ENCODE results near the gene OR5B21. TPM values are rescaled to one million over a fixed set of nuclear protein-coding genes. Genes with fewer than 3 reads are reported as not detected.

OR5B21 gene
- total and polyA plus RNA-seq, 10 of the 15 experiments (the other 5 are each of a cell fraction or from before 2014, with no cell fraction given), result 0.22 to 0.41 (median 0.22) TPM; not detected in 7

DNA sequence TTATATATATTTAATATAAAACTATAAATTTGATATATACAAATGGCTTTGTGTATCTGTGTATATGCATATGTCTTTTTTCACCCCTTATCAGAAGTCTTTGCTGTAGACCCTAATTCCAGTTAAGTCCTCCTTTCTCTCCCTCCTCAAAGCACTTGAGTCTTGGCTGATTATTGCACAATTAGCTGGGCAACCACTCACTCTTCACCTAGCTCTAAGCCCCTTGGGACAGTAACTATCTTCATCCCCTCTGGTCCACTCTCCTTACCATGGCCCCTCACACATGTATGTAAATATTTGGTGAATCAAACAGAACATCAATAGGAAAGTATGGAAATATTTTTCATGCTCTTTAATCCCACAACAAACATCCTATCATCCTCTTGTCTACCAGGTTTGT lies 909 bp upstream of the OR5B21 start:
- TF ChIP-seq SIX5 (IDR thresholded peaks at IDR 0.05; ENCODE audit: low read depth, low read length, severe bottlenecking) (no peak), HDAC2 (IDR thresholded peaks at IDR 0.05) (no peak), EZH2 (IDR thresholded peaks at IDR 0.05; ENCODE audit: borderline replicate concordance, control insufficient read depth, low read depth, low read length) (no peak), ZSCAN29 (IDR thresholded peaks at IDR 0.05) (no peak), JUNB (IDR thresholded peaks at IDR 0.05) (no peak), PML (IDR thresholded peaks at IDR 0.05; ENCODE audit: low read length) (no peak), CREM (IDR thresholded peaks at IDR 0.05; ENCODE audit: low read depth) (no peak), CEBPB (IDR thresholded peaks at IDR 0.05; ENCODE audit: borderline replicate concordance in 1 of 2, low read depth in 2 of 2, low read length in 2 of 2) (no peak), PAX8 (IDR thresholded peaks at IDR 0.05) (no peak), SMAD1 (IDR thresholded peaks at IDR 0.05; ENCODE audit: low read depth, partially characterized antibody) (no peak)
- TF ChIP-seq, protein P1, sequence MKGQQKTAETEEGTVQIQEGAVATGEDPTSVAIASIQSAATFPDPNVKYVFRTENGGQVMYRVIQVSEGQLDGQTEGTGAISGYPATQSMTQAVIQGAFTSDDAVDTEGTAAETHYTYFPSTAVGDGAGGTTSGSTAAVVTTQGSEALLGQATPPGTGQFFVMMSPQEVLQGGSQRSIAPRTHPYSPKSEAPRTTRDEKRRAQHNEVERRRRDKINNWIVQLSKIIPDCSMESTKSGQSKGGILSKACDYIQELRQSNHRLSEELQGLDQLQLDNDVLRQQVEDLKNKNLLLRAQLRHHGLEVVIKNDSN (IDR thresholded peaks at IDR 0.05; ENCODE audit: borderline replicate concordance, extremely low read length, insufficient read depth, low read depth, low read length), result no peak
- TF ChIP-seq, protein P2, sequence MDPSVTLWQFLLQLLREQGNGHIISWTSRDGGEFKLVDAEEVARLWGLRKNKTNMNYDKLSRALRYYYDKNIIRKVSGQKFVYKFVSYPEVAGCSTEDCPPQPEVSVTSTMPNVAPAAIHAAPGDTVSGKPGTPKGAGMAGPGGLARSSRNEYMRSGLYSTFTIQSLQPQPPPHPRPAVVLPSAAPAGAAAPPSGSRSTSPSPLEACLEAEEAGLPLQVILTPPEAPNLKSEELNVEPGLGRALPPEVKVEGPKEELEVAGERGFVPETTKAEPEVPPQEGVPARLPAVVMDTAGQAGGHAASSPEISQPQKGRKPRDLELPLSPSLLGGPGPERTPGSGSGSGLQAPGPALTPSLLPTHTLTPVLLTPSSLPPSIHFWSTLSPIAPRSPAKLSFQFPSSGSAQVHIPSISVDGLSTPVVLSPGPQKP (IDR thresholded peaks at IDR 0.05; ENCODE audit: low read depth, low read length), result no peak
- TF ChIP-seq, protein P3, sequence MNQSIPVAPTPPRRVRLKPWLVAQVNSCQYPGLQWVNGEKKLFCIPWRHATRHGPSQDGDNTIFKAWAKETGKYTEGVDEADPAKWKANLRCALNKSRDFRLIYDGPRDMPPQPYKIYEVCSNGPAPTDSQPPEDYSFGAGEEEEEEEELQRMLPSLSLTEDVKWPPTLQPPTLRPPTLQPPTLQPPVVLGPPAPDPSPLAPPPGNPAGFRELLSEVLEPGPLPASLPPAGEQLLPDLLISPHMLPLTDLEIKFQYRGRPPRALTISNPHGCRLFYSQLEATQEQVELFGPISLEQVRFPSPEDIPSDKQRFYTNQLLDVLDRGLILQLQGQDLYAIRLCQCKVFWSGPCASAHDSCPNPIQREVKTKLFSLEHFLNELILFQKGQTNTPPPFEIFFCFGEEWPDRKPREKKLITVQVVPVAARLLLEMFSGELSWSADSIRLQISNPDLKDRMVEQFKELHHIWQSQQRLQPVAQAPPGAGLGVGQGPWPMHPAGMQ (IDR thresholded peaks at IDR 0.05; ENCODE audit: borderline replicate concordance), result no peak
- TF ChIP-seq, protein P4, sequence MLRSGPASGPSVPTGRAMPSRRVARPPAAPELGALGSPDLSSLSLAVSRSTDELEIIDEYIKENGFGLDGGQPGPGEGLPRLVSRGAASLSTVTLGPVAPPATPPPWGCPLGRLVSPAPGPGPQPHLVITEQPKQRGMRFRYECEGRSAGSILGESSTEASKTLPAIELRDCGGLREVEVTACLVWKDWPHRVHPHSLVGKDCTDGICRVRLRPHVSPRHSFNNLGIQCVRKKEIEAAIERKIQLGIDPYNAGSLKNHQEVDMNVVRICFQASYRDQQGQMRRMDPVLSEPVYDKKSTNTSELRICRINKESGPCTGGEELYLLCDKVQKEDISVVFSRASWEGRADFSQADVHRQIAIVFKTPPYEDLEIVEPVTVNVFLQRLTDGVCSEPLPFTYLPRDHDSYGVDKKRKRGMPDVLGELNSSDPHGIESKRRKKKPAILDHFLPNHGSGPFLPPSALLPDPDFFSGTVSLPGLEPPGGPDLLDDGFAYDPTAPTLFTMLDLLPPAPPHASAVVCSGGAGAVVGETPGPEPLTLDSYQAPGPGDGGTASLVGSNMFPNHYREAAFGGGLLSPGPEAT (IDR thresholded peaks at IDR 0.05; ENCODE audit: low read depth), result no peak
- DNase-seq (ENCODE audit: low read depth, low spot score) (no peak), ATAC-seq (no peak), FAIRE-seq (no peak)
- Histone ChIP-seq H3K27ac (ENCODE audit: control insufficient read depth, insufficient read depth) (no peak overlapping the region), H3K9me3 (replicated peaks; ENCODE audit: control insufficient read depth, insufficient read depth, low read length) (no peaks in the 10 kb centered on the region; the same call in 2 of the 3 replicates), H3K9ac (ENCODE audit: control insufficient read depth, insufficient read depth, low read length) (no peak overlapping the region), H2AFZ (ENCODE audit: control insufficient read depth, low read depth, low read length) (no peak overlapping the region), H3K27me3 (replicated peaks in 1 of 2; ENCODE audit: control insufficient read depth in 2 of 2, insufficient read depth in 2 of 2, low read length in 1 of 2) (no peaks in the 10 kb centered on the region), H3K4me3 (no peak overlapping the region), H3K79me2 (ENCODE audit: control insufficient read depth, insufficient read depth, low read length) (no peaks in the 10 kb centered on the region), H3K4me1 (ENCODE audit: control insufficient read depth, insufficient read depth, low read length) (peaks cover 4% of the 10 kb centered on the region; the same call in 1 of the 2 replicates), H4K20me1 (ENCODE audit: control insufficient read depth, insufficient read depth) (no peaks in the 10 kb centered on the region), H3K36me3 (ENCODE audit: control insufficient read depth in 2 of 2, insufficient read depth in 2 of 2, low read length in 1 of 2) (no peaks in the 10 kb centered on the region), H3K4me2 (ENCODE audit: control insufficient read depth, insufficient read depth) (no peak overlapping the region)
- RAD21 ChIA-PET (ENCODE audit: unreplicated experiment), result interaction anchor here (1.1 to 2.1 kb wide), 5 partner anchors 12 to 119 kb away, joined by 3 to 13 read pairs (median 4); no protein-coding TSS in a partner anchor
- SMC1A ChIA-PET (ENCODE audit: uncharacterized antibody, unreplicated experiment), result interaction anchor here (0.9 to 8.8 kb wide), 7 partner anchors 9 to 745 kb away, joined by 3 to 98 read pairs (median 5); no protein-coding TSS in a partner anchor
- no TSS peak for BruUV-seq (replicated peaks)
- CTCF ChIA-PET, result interaction anchor here (0.9 to 11.7 kb wide), 5 partner anchors 13 to 710 kb away, joined by 3 to 88 read pairs (median 5); no protein-coding TSS in a partner anchor
- intact Hi-C loops (cut with micrococcal nuclease; ENCODE audit: unreplicated experiment), result loop anchor here (10.0 kb wide), 1 partner anchor 1164 kb away; no protein-coding TSS in a partner anchor
- in situ Hi-C loops (cut with MboI), result loop anchor here (25.0 kb wide), 2 partner anchors 697 to 1172 kb away; partner anchors contain the start of genes P2RX3 and SSRP1
- POLR2A ChIA-PET, result interaction anchor here (1.7 kb wide), 1 partner anchor 13 kb away, joined by 5 read pairs; no protein-coding TSS in a partner anchor
